Activated naive CD8-positive, alpha-beta T cell treated with anti-CD3 and anti-CD28 coated beads, Interleukin-2, amount 50 U/mL, for 24 hours (primary cell): Measurements from ENCODE around the gene S100A11.
A peak's percentile ranks its signal among the peaks of the same experiment; 100 is the strongest.
"Not testable (repeated sequence)": the region's sequence is repeated elsewhere in the genome, so short reads cannot be mapped to it uniquely, and the experiment has no call there.

Source experiments
- ATAC-seq: fragments of 150-1000 bp; cut with Tn5 transposase; one replicate; pipeline ENCODE4 v1.10.0; 2021
- DNase-seq: peaks from one replicate; pipeline ENCODE4 v3.0.0; 2021
- H3K27ac Mint-ChIP-seq: one replicate; pipeline ENCODE4 v1.8.0; 2021; ENCODE audit warnings: mild to moderate bottlenecking, mixed read lengths
- H3K27me3 Mint-ChIP-seq: one replicate; pipeline ENCODE4 v1.8.0; 2021; ENCODE audit warnings: mixed read lengths
- H3K36me3 Mint-ChIP-seq: one replicate; pipeline ENCODE4 v1.8.0; 2021; ENCODE audit warnings: low read depth, mixed read lengths
- H3K4me1 Mint-ChIP-seq: one replicate; pipeline ENCODE4 v1.8.0; 2021; ENCODE audit warnings: mixed read lengths
- H3K4me3 Mint-ChIP-seq: one replicate; pipeline ENCODE4 v1.8.0; 2021; ENCODE audit warnings: mild to moderate bottlenecking, moderate library complexity, mixed read lengths
- H3K9me3 Mint-ChIP-seq: one replicate; pipeline ENCODE4 v1.8.0; 2021; ENCODE audit warnings: mixed read lengths

S100A11 gene

GRCh38 chr1:152036267-152037216 is at the start of gene S100A11:
S100A11 (minus strand) TSS chr1:152037004; CDS start chr1:152036915, 89 bp downstream.
- peak within 1 kb of the TSS; percentile 94 for H3K27ac Mint-ChIP-seq
- no peaks in the 10 kb centered on the region for H3K9me3 Mint-ChIP-seq
- ATAC-seq (peak; percentile 85), DNase-seq (peak; percentile 87)
- H3K36me3 Mint-ChIP-seq = peaks cover 35% of the 10 kb centered on the region
- H3K27me3 Mint-ChIP-seq = no peaks in the 10 kb centered on the region
- peak within 1 kb of the TSS; percentile 95 for H3K4me3 Mint-ChIP-seq
- peaks cover 40% of the 10 kb centered on the region for H3K4me1 Mint-ChIP-seq

GRCh38 chr1:152084853-152085252 is 48.0 kb upstream of the S100A11 start:
- no peak overlapping the region for H3K4me3 Mint-ChIP-seq
- H3K27me3 Mint-ChIP-seq = peaks cover 6% of the 10 kb centered on the region
- no peaks in the 10 kb centered on the region for H3K4me1 Mint-ChIP-seq
- H3K9me3 Mint-ChIP-seq = no peaks in the 10 kb centered on the region
- H3K27ac Mint-ChIP-seq = no peak overlapping the region
- ATAC-seq (no peak), DNase-seq (no peak)
- H3K36me3 Mint-ChIP-seq = no peaks in the 10 kb centered on the region

- H3K36me3 Mint-ChIP-seq, H3K27ac Mint-ChIP-seq, H3K4me3 Mint-ChIP-seq, H3K9me3 Mint-ChIP-seq, DNase-seq, ATAC-seq, H3K4me1 Mint-ChIP-seq, H3K27me3 Mint-ChIP-seq: not testable (repeated sequence)
Observed at GRCh38 chr1:152081026-152081425, 44.2 kb upstream of the S100A11 start.

DNA sequence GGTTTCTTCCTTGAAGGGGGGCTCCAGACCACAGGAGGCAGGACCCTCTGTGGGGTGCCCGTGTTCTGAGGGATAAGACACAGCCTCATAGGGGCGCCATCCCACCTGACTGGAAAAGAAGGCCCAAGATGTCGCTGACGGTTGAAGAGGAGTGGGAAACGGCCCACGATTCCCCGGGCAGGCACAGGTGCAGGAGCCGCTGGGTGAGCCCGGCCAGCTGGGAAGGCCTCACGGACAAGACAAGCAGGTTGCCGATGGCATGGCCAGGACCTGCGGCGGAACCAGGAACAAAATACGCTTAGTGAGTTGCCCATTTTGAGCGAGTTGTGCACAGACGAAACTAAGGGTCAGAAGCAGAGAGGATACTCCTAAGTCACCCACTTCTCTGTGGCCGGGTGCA is 43.7 kb upstream of the S100A11 start:
- not testable (repeated sequence) for H3K27me3 Mint-ChIP-seq, H3K9me3 Mint-ChIP-seq, H3K27ac Mint-ChIP-seq, H3K4me1 Mint-ChIP-seq, ATAC-seq, DNase-seq, H3K36me3 Mint-ChIP-seq, H3K4me3 Mint-ChIP-seq

GRCh38 chr1:152078831-152079441 is 42.1 kb upstream of the S100A11 start:
- no peak for DNase-seq

GRCh38 chr1:152072311-152072710 is 35.5 kb upstream of the S100A11 start:
- H3K9me3 Mint-ChIP-seq = no peaks in the 10 kb centered on the region
- peaks cover 16% of the 10 kb centered on the region for H3K27me3 Mint-ChIP-seq
- DNase-seq (no peak), ATAC-seq (no peak)
- no peaks in the 10 kb centered on the region for H3K36me3 Mint-ChIP-seq
- H3K4me1 Mint-ChIP-seq = no peaks in the 10 kb centered on the region
- H3K27ac Mint-ChIP-seq = no peak overlapping the region
- no peak overlapping the region for H3K4me3 Mint-ChIP-seq

More at GRCh38 chr1:152078831-152079441, 42.1 kb upstream of the S100A11 start:
- H3K9me3 Mint-ChIP-seq = no peaks in the 10 kb centered on the region
- H3K4me1 Mint-ChIP-seq = no peaks in the 10 kb centered on the region
- peaks cover 8% of the 10 kb centered on the region for H3K27me3 Mint-ChIP-seq
- no peak for ATAC-seq
- no peak overlapping the region for H3K27ac Mint-ChIP-seq
- no peaks in the 10 kb centered on the region for H3K36me3 Mint-ChIP-seq
- H3K4me3 Mint-ChIP-seq = no peak overlapping the region

GRCh38 chr1:152071123-152071522 is 34.3 kb upstream of the S100A11 start:
- ATAC-seq = no peak

DNA sequence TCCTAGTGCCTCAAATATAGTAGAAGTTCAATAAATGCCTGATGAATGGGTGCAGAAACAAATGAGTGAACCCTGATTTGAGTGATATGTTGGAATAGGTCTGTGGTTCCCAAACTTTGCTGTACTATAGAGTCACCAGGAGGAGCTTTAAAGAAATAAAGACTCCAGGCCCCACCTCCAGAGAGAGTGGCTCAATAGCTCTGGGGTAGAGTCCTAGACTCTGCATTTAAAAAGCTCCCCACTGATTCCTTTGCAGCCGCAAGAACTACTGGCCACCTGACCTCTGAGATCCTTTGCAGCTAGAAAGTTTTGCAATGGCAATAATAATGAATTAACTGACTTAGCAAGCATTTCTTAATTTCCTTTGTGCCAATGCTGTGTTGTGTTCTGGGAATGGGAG is 31.1 kb upstream of the S100A11 start:
- Mint-ChIP-seq H3K9me3 (no peaks in the 10 kb centered on the region), H3K4me3 (no peak overlapping the region), H3K27ac (no peak overlapping the region), H3K4me1 (no peaks in the 10 kb centered on the region), H3K27me3 (peaks cover 31% of the 10 kb centered on the region), H3K36me3 (no peaks in the 10 kb centered on the region)
- DNase-seq (no peak), ATAC-seq (no peak)

More at GRCh38 chr1:152071123-152071522, 34.3 kb upstream of the S100A11 start:
- DNase-seq = no peak
- Mint-ChIP-seq H3K27me3 (peaks cover 15% of the 10 kb centered on the region), H3K27ac (no peak overlapping the region), H3K4me3 (no peak overlapping the region), H3K9me3 (no peaks in the 10 kb centered on the region), H3K4me1 (no peaks in the 10 kb centered on the region), H3K36me3 (no peaks in the 10 kb centered on the region)

GRCh38 chr1:152067150-152067549 is 30.3 kb upstream of the S100A11 start:
- Mint-ChIP-seq H3K36me3 (no peaks in the 10 kb centered on the region), H3K27ac (no peak overlapping the region), H3K9me3 (no peaks in the 10 kb centered on the region), H3K27me3 (peaks cover 29% of the 10 kb centered on the region), H3K4me1 (no peaks in the 10 kb centered on the region), H3K4me3 (no peak overlapping the region)
- ATAC-seq = no peak
- DNase-seq = no peak

DNA sequence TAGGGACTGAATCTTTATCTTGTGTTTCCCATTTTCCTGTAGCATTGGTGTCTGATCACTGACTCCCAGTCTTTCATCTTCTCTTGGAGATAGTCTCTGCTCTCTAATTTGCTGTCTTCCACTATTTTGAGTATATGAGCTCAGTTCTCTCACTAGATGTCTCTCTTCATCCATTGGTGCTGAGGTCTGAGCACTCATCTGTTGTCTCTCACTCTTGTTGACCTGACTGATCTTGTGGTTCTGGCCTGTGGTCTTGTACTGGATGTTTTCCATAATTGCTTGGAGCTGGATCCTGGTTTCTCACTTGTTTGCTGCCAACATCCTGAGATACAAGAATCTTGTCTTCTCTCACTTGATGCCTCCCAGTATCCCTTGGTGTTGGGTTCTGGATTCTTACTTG is 25.1 kb upstream of the S100A11 start:
- Mint-ChIP-seq H3K36me3 (no peaks in the 10 kb centered on the region), H3K27ac (no peak overlapping the region), H3K4me3 (no peak overlapping the region), H3K4me1 (no peaks in the 10 kb centered on the region), H3K9me3 (no peaks in the 10 kb centered on the region), H3K27me3 (peaks cover 22% of the 10 kb centered on the region)
- no peak for DNase-seq
- ATAC-seq = no peak

DNA sequence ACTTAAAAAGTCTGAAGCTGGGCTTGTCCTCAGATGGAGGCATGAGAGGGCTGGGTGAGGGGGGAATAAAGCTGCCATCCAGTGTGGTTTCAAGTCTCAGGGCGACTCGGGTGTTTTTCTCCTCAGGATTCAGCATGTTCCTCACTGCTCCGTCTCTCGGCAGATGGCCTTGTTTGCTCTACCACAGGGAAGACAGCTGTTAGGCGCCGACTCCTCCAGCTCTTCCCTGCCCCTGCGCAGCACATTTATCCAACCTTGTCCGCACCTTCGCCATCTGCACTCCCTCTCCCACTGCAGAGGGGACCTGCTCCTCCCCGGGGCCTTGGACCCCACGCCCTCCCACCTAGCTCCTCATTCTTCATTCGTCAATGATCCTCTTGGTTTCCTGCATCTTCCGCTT is 16.6 kb upstream of the S100A11 start:
- H3K4me3 Mint-ChIP-seq = no peak overlapping the region
- DNase-seq (no peak), ATAC-seq (no peak)
- no peaks in the 10 kb centered on the region for H3K36me3 Mint-ChIP-seq
- no peak overlapping the region for H3K27ac Mint-ChIP-seq
- H3K4me1 Mint-ChIP-seq = peaks cover 14% of the 10 kb centered on the region
- H3K27me3 Mint-ChIP-seq = peaks cover 15% of the 10 kb centered on the region
- no peaks in the 10 kb centered on the region for H3K9me3 Mint-ChIP-seq

- DNase-seq (peak; percentile 87), ATAC-seq (no peak)
- no peaks in the 10 kb centered on the region for H3K9me3 Mint-ChIP-seq
- H3K36me3 Mint-ChIP-seq = no peaks in the 10 kb centered on the region
- H3K4me1 Mint-ChIP-seq = peaks cover 21% of the 10 kb centered on the region
- H3K27ac Mint-ChIP-seq = no peak overlapping the region
- no peak overlapping the region for H3K4me3 Mint-ChIP-seq
- peaks cover 12% of the 10 kb centered on the region for H3K27me3 Mint-ChIP-seq
Observed at GRCh38 chr1:152052606-152053005, 15.8 kb upstream of the S100A11 start.

DNA sequence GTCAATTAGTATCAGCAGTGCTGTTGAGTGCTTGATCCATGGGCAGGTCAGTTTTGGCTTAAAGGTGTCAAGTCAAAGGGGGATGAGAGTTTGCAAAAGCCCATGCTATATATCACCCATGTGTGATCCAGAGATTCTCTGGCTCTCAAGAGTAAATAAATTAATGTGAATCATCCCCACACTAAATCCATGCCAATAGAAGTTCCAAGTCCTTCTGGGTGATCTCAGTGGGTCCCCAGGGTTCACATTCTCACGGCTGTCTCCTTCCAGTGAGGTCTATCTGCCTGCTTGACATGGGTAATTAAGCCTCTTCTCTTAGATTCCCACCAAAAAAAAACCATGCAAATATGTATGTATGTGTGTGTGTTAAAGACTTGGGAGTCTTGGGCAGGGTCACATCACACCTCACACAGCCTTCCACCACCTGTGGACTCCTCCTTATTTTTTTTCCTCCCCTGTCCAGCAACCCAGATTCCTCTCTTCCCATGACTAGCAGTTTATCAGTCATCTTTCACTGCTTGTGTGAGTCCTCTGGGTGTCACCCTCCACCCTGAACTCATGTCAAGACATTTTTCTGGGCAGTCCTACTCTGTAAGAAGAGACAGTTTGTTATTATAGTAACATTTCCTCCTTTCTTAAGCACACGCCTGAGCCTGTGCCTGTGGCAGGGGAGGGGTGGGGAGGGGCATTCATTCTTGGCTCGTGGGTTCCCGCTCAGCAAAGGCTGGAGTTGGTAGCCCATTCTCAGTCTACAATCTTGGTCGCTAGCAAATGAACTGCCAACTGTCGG is 14.3 kb upstream of the S100A11 start:
- no peaks in the 10 kb centered on the region for H3K36me3 Mint-ChIP-seq

GRCh38 chr1:152049291-152050083 is 12.7 kb upstream of the S100A11 start:
- no peak for DNase-seq
- peaks cover 40% of the 10 kb centered on the region for H3K4me1 Mint-ChIP-seq
- no peak overlapping the region for H3K4me3 Mint-ChIP-seq
- no peaks in the 10 kb centered on the region for H3K36me3 Mint-ChIP-seq
- peak overlapping the region; percentile 33 for H3K27ac Mint-ChIP-seq
- peaks cover 9% of the 10 kb centered on the region for H3K27me3 Mint-ChIP-seq
- no peaks in the 10 kb centered on the region for H3K9me3 Mint-ChIP-seq
- no peak for ATAC-seq

More for the DNA sequence above, 14.3 kb upstream of the S100A11 start:
- H3K4me1 Mint-ChIP-seq = peaks cover 34% of the 10 kb centered on the region
- H3K27ac Mint-ChIP-seq = peak overlapping the region; percentile 7
- no peak for DNase-seq
- no peak for ATAC-seq
- no peaks in the 10 kb centered on the region for H3K9me3 Mint-ChIP-seq
- no peak overlapping the region for H3K4me3 Mint-ChIP-seq
- H3K27me3 Mint-ChIP-seq = peaks cover 9% of the 10 kb centered on the region
